ENCODE measurements around the gene BMPER. TPM values are rescaled to one million over a fixed set of nuclear protein-coding genes. Genes with fewer than 3 reads are reported as not detected.

The BMPER gene
- total RNA-seq, 1 experiment from 2014 or later = 6.7 TPM

DNA sequence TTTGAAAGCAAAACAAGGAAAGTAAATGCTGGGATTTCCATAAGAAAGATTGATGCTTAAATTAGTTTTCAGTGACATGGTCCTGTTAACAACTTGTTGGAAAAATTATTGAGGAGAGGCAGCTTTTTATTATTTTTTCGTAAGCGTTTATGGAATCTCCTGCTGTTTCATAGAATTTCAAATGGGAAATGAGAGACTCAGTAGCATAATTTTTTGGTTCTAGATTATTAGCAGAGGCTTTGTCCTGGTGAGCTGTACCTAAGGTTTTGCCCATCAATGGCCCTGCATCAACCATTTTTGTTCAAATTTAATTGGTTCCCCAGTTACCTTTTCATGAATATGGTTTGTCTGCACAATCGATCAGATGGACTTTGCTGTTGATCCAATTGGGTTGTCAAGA is 205.7 kb downstream of the BMPER start:
- DNase-seq (ENCODE audit: low spot score) = no peak
- Histone ChIP-seq H3K4me3 (ENCODE audit: low read depth, low read length, poor library complexity, severe bottlenecking) (no peak overlapping the region), H3K27me3 (replicated peaks; ENCODE audit: insufficient read depth, low read depth, low read length, poor library complexity) (no peaks in the 10 kb centered on the region), H3K27ac (ENCODE audit: low read depth, low read length, poor library complexity, severe bottlenecking) (no peak overlapping the region), H3K36me3 (ENCODE audit: insufficient read depth, low read length, poor library complexity, severe bottlenecking) (no peaks in the 10 kb centered on the region), H3K9me3 (ENCODE audit: low read depth, low read length, poor library complexity, severe bottlenecking) (peaks cover 6% of the 10 kb centered on the region), H3K4me1 (ENCODE audit: insufficient read depth, low read length, poor library complexity, severe bottlenecking) (peaks cover 17% of the 10 kb centered on the region)
- intact Hi-C loops (cut with micrococcal nuclease; ENCODE audit: unreplicated experiment) = no loop called here
- TF ChIP-seq CTCF (conservative IDR thresholded peaks at IDR 0.05; ENCODE audit: low read depth, low read length) (no peak), EZH2 (IDR thresholded peaks at IDR 0.05; ENCODE audit: borderline replicate concordance, low read depth, low read length, poor library complexity, severe bottlenecking) (no peak)
- BruUV-seq (replicated peaks) = no TSS peak
- ChIA-PET CTCF (no interaction called here), POLR2A (ENCODE audit: low non-redundant PET) (no interaction called here)

- Histone ChIP-seq H3K27ac (ENCODE audit: low read depth, low read length, poor library complexity, severe bottlenecking) (no peak overlapping the region), H3K36me3 (ENCODE audit: insufficient read depth, low read length, poor library complexity, severe bottlenecking) (no peaks in the 10 kb centered on the region), H3K4me3 (ENCODE audit: low read depth, low read length, poor library complexity, severe bottlenecking) (no peak overlapping the region), H3K27me3 (replicated peaks; ENCODE audit: insufficient read depth, low read depth, low read length, poor library complexity) (no peaks in the 10 kb centered on the region), H3K9me3 (ENCODE audit: low read depth, low read length, poor library complexity, severe bottlenecking) (peaks cover 6% of the 10 kb centered on the region), H3K4me1 (ENCODE audit: insufficient read depth, low read length, poor library complexity, severe bottlenecking) (no peaks in the 10 kb centered on the region)
- TF ChIP-seq EZH2 (IDR thresholded peaks at IDR 0.05; ENCODE audit: borderline replicate concordance, low read depth, low read length, poor library complexity, severe bottlenecking) (no peak), CTCF (conservative IDR thresholded peaks at IDR 0.05; ENCODE audit: low read depth, low read length) (no peak)
- POLR2A ChIA-PET (ENCODE audit: low non-redundant PET) = no interaction called here
- no peak for DNase-seq (ENCODE audit: low spot score)
- CTCF ChIA-PET = no interaction called here
- intact Hi-C loops (cut with micrococcal nuclease; ENCODE audit: unreplicated experiment) = no loop called here
- no TSS peak for BruUV-seq (replicated peaks)
Measured at GRCh38 chr7:34115503-34115902, 210.2 kb downstream of the BMPER start.

DNA sequence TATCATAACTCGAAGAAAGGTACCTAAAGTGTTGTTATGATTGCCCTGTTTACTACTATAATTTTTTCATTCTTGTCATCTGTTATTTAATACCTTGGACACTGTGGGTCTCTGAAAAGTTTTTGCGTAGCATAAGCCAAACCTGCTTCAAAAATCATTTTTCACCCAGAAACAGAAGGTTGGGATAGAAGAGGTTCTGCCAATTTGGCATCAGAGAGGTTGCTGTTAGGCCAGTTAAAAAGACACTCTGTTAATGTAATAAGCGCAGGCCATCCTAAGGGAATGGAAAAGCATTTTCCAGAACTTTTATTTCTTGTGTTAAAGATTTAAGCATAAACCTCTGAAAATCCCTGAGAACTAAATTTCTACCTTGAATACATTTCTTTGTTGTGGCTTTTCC is 212.2 kb downstream of the BMPER start:
- intact Hi-C loops (cut with micrococcal nuclease; ENCODE audit: unreplicated experiment) = no loop called here
- ChIA-PET CTCF (no interaction called here), POLR2A (ENCODE audit: low non-redundant PET) (no interaction called here)
- Histone ChIP-seq H3K4me1 (ENCODE audit: insufficient read depth, low read length, poor library complexity, severe bottlenecking) (no peaks in the 10 kb centered on the region), H3K9me3 (ENCODE audit: low read depth, low read length, poor library complexity, severe bottlenecking) (peaks cover 6% of the 10 kb centered on the region), H3K27ac (ENCODE audit: low read depth, low read length, poor library complexity, severe bottlenecking) (no peak overlapping the region), H3K36me3 (ENCODE audit: insufficient read depth, low read length, poor library complexity, severe bottlenecking) (no peaks in the 10 kb centered on the region), H3K27me3 (replicated peaks; ENCODE audit: insufficient read depth, low read depth, low read length, poor library complexity) (no peaks in the 10 kb centered on the region), H3K4me3 (ENCODE audit: low read depth, low read length, poor library complexity, severe bottlenecking) (no peak overlapping the region)
- TF ChIP-seq CTCF (conservative IDR thresholded peaks at IDR 0.05; ENCODE audit: low read depth, low read length) = no peak
- TF ChIP-seq EZH2 (IDR thresholded peaks at IDR 0.05; ENCODE audit: borderline replicate concordance, low read depth, low read length, poor library complexity, severe bottlenecking) = no peak
- BruUV-seq (replicated peaks) = no TSS peak
- DNase-seq (ENCODE audit: low spot score) = no peak
